ENCODE results near the gene PDAP1.
"Not testable (repeated sequence)": the region's sequence is repeated elsewhere in the genome, so short reads cannot be mapped to it uniquely, and the experiment has no call there.

Gene PDAP1

DNA sequence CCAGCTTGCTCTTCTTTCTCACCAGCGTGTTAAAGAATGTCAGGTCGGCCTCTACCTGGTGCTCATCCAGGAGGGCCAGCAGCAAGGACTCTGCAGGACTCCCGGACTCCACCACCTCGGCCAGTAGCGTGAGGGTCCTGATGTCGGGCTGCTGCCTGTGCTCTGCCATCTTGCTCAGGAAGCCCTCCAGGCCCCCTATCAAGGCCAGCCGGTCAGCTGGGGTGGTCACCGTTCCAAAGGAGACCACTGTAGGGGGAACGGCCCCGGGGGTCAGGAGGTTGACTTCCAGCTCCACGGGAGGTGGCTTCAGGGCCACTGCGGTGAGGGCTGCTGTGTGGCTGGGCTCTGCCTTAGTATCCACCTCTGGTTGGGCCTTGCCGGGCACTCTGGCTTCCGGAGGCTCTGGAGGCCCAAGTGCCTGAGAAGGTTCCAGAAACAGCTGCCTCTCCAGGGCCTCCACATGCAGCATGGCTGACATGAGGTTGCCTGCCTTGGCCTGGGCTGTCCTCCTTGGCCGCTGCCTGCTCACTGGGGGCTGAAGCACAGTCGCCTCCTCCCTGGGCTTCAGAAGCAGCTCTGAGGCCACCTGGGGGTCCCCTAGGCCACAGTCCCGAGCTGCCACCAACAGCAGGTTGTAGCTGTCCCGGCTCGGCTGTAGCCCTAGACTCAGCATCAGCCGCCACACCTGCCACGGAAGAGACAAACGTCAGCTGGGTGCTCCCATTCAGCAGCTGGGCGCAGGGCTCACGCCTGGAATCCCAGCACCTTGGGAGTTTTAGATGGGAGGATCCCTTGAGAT is 16.7 kb upstream of the PDAP1 start:
- DNase-seq (ENCODE audit: low read depth) = no peak

DNA sequence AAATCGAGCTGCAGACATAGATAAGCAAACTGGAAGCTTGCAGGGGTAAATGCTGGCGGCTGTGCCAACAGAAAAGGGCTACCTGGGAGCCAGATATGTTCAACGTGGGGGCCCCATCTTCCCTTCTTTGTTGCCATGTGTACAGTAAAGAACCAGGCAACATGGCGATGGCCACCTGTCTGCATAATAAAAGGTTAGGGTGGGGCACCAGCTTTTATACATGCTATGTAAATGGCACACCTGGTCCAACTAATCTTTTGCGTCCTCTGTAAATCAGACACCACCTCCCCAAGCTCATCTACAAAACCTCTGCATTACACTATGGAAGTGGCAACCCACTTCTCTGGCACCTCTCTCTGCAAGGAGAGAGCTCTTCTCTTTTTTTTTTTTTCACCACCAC is 14.2 kb upstream of the PDAP1 start:
- DNase-seq (ENCODE audit: low read depth) = no peak

DNA sequence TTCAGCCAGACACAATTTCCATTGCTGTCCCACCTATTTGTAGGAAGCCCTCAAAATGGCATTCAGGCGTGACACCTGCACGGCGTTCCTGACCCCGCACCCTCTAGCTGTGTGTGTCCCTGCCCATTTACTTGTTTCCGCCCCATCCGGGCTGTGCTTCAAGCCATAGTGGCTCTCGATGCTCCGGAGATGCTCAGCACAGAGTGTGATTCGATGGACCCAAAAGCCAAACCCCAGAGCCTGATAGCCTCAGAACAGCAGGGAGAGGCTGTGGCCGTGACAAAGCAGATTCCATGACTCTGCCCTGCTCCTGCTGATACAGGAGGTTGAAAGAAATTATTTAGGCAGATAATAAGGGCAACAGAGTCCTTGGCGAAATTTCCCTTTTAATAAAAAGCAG is 13.8 kb upstream of the PDAP1 start:
- DNase-seq (ENCODE audit: low read depth) = no peak

GRCh38 chr7:99420986-99421385 is 12.6 kb upstream of the PDAP1 start:
- DNase-seq (ENCODE audit: low read depth) = no peak

DNA sequence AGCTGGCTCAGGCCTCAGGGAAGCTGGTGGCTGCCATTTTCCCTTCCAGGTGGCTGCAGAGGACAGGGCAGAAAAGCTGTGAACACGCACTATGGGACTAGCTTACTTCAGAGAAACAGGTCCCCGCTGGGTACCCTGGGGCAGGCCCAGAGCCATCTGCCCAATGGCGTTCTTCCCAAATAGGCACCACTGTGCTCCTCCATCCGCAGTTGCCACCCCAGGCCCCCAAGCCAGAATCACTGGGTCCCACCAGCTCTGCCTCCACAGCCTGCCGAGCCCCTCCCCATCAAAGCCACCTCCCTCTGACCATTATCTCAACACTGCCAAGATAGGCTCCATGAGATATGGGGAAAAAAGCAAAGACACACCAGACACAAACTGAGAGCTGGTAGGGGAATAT is 11.8 kb upstream of the PDAP1 start:
- no peak for DNase-seq (ENCODE audit: low read depth)

GRCh38 chr7:99419323-99420021 is 11.1 kb upstream of the PDAP1 start:
- DNase-seq (ENCODE audit: low read depth) = no peak

DNA sequence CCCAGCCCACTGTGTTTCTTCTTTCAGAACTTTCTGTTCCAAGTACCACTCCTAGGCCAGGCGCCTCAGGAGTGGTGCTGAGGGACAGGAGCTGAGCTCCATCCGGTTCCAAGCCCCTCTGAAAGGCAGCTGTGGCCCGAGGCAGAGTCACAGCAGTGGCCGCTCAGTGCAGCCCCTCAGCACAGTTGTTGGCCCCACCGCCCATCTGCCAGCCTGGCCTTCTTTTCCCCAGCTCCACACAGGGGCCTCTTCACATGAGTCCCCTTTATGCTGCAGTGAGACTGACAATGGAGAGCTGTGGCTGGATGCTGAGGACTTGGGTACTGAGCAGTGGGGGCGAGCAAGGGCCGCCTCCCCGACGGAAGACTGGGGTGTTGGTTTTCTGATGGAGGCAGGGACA is 9.9 kb upstream of the PDAP1 start:
- DNase-seq (ENCODE audit: low read depth) = no peak

- DNase-seq (ENCODE audit: low read depth) = not testable (repeated sequence)
These were observed 7.2 kb upstream of the PDAP1 start for GRCh38 chr7:99415513-99416127.

DNA sequence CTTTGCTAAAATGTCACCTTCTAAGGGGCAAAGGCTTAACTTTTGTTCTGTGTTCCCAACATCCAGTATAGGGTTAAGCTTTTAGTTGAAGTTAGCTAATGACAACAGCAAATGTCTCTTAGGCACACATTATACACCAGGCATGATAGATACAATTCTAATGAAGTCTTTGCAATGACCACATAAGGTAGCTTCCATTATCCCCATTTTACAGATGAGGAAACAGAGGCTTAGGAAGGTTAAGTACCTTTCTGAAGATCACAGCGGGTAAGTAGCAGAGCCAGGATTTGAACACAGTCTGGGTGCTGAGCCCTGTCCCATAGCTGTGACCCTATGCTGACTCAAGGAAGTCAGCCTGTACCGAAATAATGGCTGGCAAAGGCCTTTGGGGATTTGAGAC is 2.2 kb upstream of the PDAP1 start:
- DNase-seq (ENCODE audit: low read depth) = no peak

DNA sequence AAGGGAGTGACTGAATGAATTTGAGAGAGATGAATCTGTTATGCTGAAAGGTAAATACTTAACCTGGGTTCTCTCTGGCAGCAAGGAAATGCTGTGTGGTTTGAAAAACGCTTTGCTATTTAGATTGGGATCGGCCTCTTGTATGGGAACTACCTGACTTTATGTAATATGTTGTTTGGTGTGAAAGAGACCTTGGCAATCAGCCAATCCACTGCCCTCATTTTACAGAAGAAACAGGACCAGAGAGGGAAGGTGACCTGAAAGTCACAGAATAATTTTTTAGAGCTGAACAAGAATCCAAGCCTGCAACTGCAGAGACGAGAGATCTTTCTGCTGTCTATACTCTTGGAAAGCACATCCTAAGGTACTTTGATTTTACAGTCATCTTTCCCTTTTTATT is 1.4 kb upstream of the PDAP1 start:
- DNase-seq (ENCODE audit: low read depth) = no peak

DNA sequence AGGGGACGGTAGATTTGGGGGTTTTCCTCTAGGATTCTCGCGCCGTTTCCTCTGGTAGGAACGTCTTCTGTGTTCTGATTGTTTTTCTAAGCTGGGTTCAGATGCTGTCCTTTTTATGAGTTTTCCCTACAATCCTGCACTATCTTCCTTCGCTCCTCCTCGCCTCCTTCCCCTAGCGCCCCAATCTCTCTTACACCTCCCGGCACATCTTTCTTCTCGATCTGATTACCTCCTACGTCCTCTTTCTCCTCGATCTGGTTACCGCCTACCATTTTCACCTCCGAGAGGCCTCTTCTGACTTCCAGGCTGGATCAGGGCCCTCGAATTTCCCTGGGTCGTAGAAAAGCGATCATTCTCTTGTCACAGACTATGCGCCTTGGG is 785 bp upstream of the PDAP1 start:
- no peak for DNase-seq (ENCODE audit: low read depth)

- peak; percentile 18 for DNase-seq (ENCODE audit: low read depth)
These were observed 472 bp downstream of the PDAP1 start for GRCh38 chr7:99407872-99408378.

GRCh38 chr7:99406557-99406956 is 1.8 kb downstream of the PDAP1 start:
- no peak for DNase-seq (ENCODE audit: low read depth)

DNA sequence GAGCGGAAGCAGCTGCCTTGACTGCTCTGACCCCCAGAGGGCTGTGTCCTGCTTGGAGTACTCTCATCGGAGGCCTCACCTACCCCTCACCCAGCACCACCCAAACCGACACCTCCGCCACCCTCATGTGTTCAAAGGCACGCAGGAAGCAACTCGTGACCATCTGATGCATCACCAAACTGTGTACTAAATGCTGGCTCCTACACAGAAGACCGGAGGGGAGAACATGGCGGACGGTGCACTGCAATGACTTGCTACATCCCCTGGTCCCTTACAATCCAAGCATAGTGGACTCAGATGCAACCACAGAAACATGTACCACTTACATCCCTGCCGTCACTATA is 3.4 kb downstream of the PDAP1 start:
- no peak for DNase-seq (ENCODE audit: low read depth)

DNA sequence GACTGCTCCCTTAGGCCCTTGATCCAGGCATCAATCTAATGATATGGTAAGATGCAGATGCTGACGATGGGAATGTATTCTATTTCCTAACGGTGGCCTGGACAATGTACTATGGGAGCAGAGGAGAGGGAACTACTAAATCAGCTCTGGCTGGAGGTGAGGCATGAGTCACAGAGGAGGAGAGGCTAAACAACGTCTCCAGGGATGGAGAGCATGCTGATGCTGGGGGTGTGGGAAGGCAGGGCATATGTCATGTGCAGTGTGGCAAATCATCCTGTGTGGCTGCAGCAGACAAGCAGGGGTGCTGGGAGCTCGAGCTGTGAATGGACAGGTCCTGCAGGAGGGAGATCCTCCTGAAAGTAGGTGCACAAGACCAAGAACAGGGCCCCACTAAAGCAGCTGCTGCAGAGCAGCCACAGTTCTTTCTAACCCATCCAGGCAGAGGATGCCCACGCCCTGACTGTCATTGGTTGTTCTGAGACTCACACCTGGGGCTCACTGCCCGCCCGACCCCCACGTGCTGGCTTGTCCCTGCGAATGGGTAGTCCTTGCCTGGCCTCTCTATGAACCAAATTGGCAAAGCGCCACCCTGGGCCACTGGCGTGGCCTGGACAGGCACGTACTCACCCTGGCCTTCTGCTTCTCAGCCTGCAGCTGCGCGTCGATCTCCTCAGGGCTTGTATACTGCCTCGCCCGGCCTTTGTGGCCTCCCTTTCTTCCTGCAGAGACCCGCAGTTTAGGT is 4.0 kb downstream of the PDAP1 start:
- no peak for DNase-seq (ENCODE audit: low read depth)

DNA sequence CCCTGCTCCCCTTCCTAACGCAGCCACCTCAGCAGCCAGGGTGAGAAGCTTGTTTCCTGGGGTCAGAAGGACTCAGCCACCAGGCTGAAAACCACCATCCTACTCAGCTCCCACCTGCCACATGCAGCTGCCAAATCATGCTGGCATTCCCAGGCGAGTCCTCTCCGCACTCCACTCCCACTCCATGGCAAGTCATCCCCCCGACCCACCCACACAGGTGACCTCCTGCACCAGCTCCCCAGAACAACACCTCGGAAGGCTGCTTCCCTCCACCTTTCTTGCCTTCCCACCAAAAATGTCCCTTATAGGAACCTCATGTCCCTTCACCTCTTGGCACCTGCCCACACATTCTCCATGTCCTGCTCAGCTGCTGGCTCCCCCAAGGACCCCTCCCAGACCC is 4.6 kb downstream of the PDAP1 start:
- DNase-seq (ENCODE audit: low read depth) = no peak

DNA sequence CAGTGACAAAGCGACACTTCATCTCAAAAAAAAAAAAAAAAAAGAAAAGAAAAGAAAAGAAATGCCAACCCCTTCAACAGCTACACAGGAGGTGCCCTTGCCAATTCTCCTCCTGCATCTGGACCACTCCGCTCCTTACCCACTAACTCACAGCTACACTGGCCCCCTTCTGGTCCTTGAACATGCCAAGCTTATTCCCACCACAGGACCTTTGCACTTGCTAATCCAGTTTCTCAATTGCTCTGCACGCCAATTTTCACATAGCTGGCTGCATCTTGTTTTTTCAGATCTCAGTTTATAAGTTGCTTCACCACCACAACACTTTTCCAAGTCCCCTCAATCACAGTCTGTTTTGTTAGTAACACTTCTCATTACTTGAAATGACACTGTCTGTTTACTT is 5.5 kb downstream of the PDAP1 start:
- DNase-seq (ENCODE audit: low read depth) = no peak

- no peak for DNase-seq (ENCODE audit: low read depth)
These were observed 8.8 kb downstream of the PDAP1 start for GRCh38 chr7:99399597-99399996.

GRCh38 chr7:99398891-99399445 is 9.4 kb downstream of the PDAP1 start:
- DNase-seq (ENCODE audit: low read depth) = no peak

DNA sequence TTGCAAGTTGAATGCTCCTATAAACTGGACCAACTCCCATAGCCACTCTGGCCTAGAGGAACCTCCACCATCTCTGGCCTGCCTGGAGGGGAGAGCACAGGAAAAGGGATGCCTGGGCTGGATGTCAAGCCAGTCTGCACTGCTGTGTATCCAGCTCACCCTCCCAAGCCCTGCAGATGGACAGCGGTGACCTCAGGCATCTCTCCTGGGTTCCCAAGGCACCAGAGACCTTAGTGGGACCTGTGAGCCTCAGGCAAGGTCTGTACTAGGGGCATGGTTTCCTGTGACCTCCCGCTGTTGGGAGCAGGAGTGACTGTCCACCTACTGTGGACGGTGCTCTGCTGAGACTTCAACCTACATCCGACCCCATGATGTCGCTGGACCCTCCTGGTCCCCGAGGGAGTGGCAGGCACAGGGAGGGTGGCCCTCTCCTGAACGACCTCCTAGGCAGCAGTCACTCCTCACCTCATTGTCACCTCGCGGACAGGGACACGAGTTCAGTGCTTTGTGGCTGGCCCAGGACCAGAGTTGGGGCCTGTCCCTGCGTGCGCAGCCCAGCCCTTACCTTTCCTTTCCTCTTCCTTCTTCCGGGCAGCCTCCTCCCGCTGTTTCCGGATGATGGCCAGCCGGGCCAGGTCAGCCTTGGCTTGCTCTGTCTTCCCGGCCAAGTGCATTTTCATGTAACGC is 11.0 kb downstream of the PDAP1 start:
- no peak for DNase-seq (ENCODE audit: low read depth)

DNA sequence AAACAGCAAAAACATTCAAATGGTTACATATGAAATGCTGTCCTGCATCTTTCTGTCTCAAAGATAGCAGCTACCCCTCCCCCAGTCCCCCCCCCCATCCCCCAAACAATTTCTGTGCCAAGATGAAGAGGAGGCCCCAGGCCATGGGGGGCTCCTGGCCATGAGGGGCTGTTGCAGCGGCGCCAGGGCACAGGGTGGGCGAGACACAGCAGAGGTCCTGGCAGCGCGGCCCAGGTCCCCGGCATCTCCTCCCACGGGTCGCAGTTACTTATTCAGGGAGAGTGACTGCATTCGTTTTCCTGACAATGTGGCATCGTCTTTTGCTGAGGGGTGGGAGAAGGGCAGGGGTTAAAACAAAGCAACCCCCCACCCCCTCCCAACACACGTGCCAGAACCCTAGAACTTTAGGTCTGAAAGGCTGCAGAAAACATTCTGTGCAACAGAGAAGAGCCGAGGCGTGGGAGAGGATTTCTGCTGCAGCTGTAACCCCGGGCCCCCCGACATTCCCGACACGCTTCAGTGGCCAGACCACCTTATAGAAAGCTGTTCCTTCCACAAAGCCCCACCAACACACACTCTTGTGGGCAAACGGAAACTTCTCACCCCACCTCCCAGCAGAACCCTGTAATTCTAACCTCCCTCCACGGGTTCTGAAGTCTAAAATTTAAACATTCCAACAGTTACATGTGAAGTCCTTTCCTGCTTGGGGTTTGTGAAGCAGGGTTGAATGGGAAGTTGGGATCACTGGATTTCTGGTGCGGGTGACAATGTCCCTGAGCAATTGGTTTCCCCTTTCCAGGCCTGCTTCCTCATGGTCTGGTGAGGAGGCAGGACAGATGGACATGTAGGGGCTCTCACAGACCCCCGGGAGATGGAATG is 11.7 kb downstream of the PDAP1 start:
- DNase-seq (ENCODE audit: low read depth) = no peak
